Right lung (tissue), 10 donors: ENCODE data around the gene TIRAP. TPM values are rescaled to one million over a fixed set of nuclear protein-coding genes. Genes with fewer than 3 reads are reported as not detected.
"Not testable (repeated sequence)": the region's sequence is repeated elsewhere in the genome, so short reads cannot be mapped to it uniquely, and the experiment has no call there.

Experiments
- DNase-seq, 2 donors: peaks; one replicate each; pipeline ENCODE4 v3.0.0-alpha.2; 2013
- long read RNA-seq, 8 donors: transcript quantifications; one replicate each; lab custom pipeline, GENCODE V29; 2026
- polyA plus RNA-seq, 5 donors: library from polyadenylated mRNA; unstranded; fragments of 120-200 nt; gene quantifications; one replicate each; pipeline versions ENCODE4 v1.2.1 to v1.2.3, GENCODE V29; 2013; ENCODE audit warnings: inconsistent platforms in 1 of 5, low replicate concordance in 1 of 5; ENCODE audit not compliant: insufficient read length in 5 of 5, insufficient read depth in 1 of 5

TIRAP gene
- 10 to 100 TPM; 14.2 to 20.9 (median 16.4) TPM for polyA plus RNA-seq
- long read RNA-seq, donor 1, result 0 reads
- long read RNA-seq, donor 2, partial matches to known transcripts, result 0 of 1 reads
- long read RNA-seq, donor 2, other reads (novel, unspliced or antisense), result 0 of 1 reads
- long read RNA-seq, donor 3, result 0 reads
- long read RNA-seq, donor 4, partial matches to known transcripts, result 0 of 1 reads
- long read RNA-seq, donor 4, other reads (novel, unspliced or antisense), result 0 of 1 reads
- long read RNA-seq, donor 5, result 0 reads
- long read RNA-seq, donor 6, partial matches to known transcripts, result 0 of 2 reads
- long read RNA-seq, donor 6, other reads (novel, unspliced or antisense), result 0 of 2 reads
- long read RNA-seq, donor 7, partial matches to known transcripts, result 0 of 1 reads
- long read RNA-seq, donor 7, other reads (novel, unspliced or antisense), result 0 of 1 reads
- long read RNA-seq, donor 8, partial matches to known transcripts, result 0 of 2 reads
- long read RNA-seq, donor 8, other reads (novel, unspliced or antisense), result 0 of 2 reads

GRCh38 chr11:126282736-126283591 lies at the start of gene TIRAP:
Gene TIRAP (plus strand): TSS chr11:126283093. CDS start chr11:126290895, 7,802 bp downstream.
- peak; percentile 54 to 66 for DNase-seq

GRCh38 chr11:126233391-126233790 lies 49.5 kb upstream of the TIRAP start:
- DNase-seq, result no peak

- no peak for DNase-seq
Measured at GRCh38 chr11:126246636-126247035, 36.3 kb upstream of the TIRAP start.

- no peak for DNase-seq
Measured at GRCh38 chr11:126253265-126253664, 29.6 kb upstream of the TIRAP start.

- DNase-seq, result no peak
Measured at GRCh38 chr11:126254819-126255218, 28.1 kb upstream of the TIRAP start.

GRCh38 chr11:126255507-126255906 lies 27.4 kb upstream of the TIRAP start:
- DNase-seq, result not testable (repeated sequence)

GRCh38 chr11:126256216-126256615 lies 26.7 kb upstream of the TIRAP start:
- DNase-seq, result no peak

- DNase-seq, result no peak
Measured at GRCh38 chr11:126257144-126257543, 25.7 kb upstream of the TIRAP start.

GRCh38 chr11:126257764-126258163 lies 25.1 kb upstream of the TIRAP start:
- DNase-seq, result no peak

GRCh38 chr11:126262216-126262615 lies 20.7 kb upstream of the TIRAP start:
- no peak for DNase-seq

GRCh38 chr11:126263489-126263888 lies 19.4 kb upstream of the TIRAP start:
- no peak for DNase-seq

- no peak for DNase-seq
Measured at GRCh38 chr11:126265811-126266210, 17.1 kb upstream of the TIRAP start.

GRCh38 chr11:126267650-126268049 lies 15.2 kb upstream of the TIRAP start:
- DNase-seq, result no peak

- no peak for DNase-seq
Measured at GRCh38 chr11:126268361-126268707, 14.6 kb upstream of the TIRAP start.

GRCh38 chr11:126268708-126269579 lies 13.9 kb upstream of the TIRAP start, which contains the start of the genes FOXRED1 and SRPRA:
Gene FOXRED1 (plus strand): TSS chr11:126269154. CDS start chr11:126269207, 53 bp downstream.
Gene SRPRA (minus strand): TSS chr11:126268895. CDS start chr11:126268804, 91 bp downstream.
- peak; percentile 98 for DNase-seq

GRCh38 chr11:126277322-126277721 lies 5.6 kb upstream of the TIRAP start:
- no peak for DNase-seq

- DNase-seq, result no peak
Measured at GRCh38 chr11:126277780-126278179, 5.1 kb upstream of the TIRAP start.

- no peak for DNase-seq
Measured at GRCh38 chr11:126279191-126279590, 3.7 kb upstream of the TIRAP start.

GRCh38 chr11:126280595-126280994 lies 2.3 kb upstream of the TIRAP start:
- DNase-seq, result no peak

GRCh38 chr11:126281245-126281644 lies 1.6 kb upstream of the TIRAP start:
- DNase-seq, result no peak

GRCh38 chr11:126281666-126282175 lies 1.2 kb upstream of the TIRAP start:
- no peak for DNase-seq
